Ishikawa (cell line): ENCODE results near the gene HOXA5.

Source experiments
- CEBPB ChIP-seq: IDR thresholded peaks from 2 replicates; pipeline ENCODE4 v1.6.1; 2012
- CREB1 ChIP-seq: IDR thresholded peaks from 2 replicates; pipeline ENCODE4 v1.6.1; 2012; ENCODE audit warnings: low read depth
- EGR1 ChIP-seq: IDR thresholded peaks from 2 replicates; pipeline ENCODE4 v1.6.1; 2012
- EP300 ChIP-seq: IDR thresholded peaks from 2 replicates; pipeline ENCODE4 v1.6.1; 2012; ENCODE audit warnings: borderline replicate concordance
- FOXM1 ChIP-seq: IDR thresholded peaks from 2 replicates; pipeline ENCODE4 v1.6.1; 2012; ENCODE audit warnings: low read depth, borderline replicate concordance
- NFIC ChIP-seq: IDR thresholded peaks from 2 replicates; pipeline ENCODE4 v1.6.1; 2012
- RAD21 ChIP-seq: IDR thresholded peaks from 2 replicates; pipeline ENCODE4 v1.6.1; 2012; ENCODE audit warnings: low read depth
- TAF1 ChIP-seq: IDR thresholded peaks from 2 replicates; pipeline ENCODE4 v1.6.1; 2012; ENCODE audit warnings: low read depth, mild to moderate bottlenecking
- TCF12 ChIP-seq: IDR thresholded peaks from 2 replicates; pipeline ENCODE4 v1.6.1; 2012; ENCODE audit warnings: low read depth
- TEAD4 ChIP-seq: IDR thresholded peaks from 2 replicates; pipeline ENCODE4 v1.6.1; 2012
- YY1 ChIP-seq: IDR thresholded peaks from 2 replicates; pipeline ENCODE4 v1.6.1; 2012; ENCODE audit warnings: low read depth
- ZBTB7A ChIP-seq: IDR thresholded peaks from 2 replicates; pipeline ENCODE4 v1.6.1; 2012; ENCODE audit warnings: low read depth
- TF ChIP-seq, protein P1 (sequence below): IDR thresholded peaks from 2 replicates; pipeline ENCODE4 v1.6.1; 2012
- TF ChIP-seq, protein P2 (sequence below): IDR thresholded peaks from 2 replicates; pipeline ENCODE4 v1.6.1; 2012; ENCODE audit warnings: low read depth, mild to moderate bottlenecking
- TF ChIP-seq, protein P3 (sequence below): IDR thresholded peaks from 2 replicates; pipeline ENCODE4 v1.6.1; 2012

The HOXA5 gene

DNA sequence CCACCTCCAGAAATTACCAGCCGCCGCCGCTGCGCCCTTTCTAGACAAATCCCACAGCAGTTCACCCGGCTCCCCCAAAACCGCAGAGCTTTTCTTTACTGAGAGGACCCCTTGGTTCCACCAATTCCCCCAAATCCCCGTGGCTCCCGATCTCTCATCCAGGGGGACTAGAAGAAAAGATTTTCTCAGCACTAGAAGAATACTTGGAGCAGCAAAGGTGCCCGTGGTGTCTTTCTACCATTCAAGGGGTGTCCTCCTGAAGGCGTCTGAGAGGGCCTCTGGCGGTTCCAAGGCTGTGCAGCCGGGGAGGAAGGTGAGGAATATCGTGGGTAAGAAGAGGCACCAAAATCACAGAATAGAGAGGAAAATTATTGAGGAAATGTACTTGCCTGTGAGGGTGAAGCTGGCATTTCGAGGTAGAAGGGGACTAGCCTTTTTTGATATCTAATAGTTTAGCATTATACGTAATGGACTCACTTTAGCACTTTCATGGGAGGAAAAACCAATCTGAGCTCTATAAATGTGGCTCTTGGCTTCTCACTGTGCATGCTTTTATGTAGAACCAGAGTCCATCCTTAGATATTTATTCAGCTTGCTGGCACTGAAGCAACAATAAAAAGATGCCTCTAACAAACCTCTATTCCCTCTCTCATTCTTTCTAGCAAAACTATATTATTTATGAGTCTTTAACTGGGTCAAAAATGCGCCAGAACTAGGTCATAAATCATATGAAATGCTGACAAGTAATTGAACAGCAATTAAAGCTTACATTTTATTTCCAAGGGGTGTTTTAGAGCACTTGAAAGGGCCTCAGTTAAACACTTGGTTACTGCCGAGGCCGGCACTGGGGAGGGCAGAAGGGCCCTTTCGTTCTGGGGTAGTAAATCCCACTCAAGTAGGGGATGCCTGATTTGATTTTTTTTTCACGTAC is 27.2 kb downstream of the HOXA5 start:
- TF ChIP-seq, protein P1, sequence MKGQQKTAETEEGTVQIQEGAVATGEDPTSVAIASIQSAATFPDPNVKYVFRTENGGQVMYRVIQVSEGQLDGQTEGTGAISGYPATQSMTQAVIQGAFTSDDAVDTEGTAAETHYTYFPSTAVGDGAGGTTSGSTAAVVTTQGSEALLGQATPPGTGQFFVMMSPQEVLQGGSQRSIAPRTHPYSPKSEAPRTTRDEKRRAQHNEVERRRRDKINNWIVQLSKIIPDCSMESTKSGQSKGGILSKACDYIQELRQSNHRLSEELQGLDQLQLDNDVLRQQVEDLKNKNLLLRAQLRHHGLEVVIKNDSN = no peak
- TF ChIP-seq, protein P2, sequence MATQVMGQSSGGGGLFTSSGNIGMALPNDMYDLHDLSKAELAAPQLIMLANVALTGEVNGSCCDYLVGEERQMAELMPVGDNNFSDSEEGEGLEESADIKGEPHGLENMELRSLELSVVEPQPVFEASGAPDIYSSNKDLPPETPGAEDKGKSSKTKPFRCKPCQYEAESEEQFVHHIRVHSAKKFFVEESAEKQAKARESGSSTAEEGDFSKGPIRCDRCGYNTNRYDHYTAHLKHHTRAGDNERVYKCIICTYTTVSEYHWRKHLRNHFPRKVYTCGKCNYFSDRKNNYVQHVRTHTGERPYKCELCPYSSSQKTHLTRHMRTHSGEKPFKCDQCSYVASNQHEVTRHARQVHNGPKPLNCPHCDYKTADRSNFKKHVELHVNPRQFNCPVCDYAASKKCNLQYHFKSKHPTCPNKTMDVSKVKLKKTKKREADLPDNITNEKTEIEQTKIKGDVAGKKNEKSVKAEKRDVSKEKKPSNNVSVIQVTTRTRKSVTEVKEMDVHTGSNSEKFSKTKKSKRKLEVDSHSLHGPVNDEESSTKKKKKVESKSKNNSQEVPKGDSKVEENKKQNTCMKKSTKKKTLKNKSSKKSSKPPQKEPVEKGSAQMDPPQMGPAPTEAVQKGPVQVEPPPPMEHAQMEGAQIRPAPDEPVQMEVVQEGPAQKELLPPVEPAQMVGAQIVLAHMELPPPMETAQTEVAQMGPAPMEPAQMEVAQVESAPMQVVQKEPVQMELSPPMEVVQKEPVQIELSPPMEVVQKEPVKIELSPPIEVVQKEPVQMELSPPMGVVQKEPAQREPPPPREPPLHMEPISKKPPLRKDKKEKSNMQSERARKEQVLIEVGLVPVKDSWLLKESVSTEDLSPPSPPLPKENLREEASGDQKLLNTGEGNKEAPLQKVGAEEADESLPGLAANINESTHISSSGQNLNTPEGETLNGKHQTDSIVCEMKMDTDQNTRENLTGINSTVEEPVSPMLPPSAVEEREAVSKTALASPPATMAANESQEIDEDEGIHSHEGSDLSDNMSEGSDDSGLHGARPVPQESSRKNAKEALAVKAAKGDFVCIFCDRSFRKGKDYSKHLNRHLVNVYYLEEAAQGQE = no peak
- no peak for TF ChIP-seq ZBTB7A
- no peak for TF ChIP-seq CEBPB
- no peak for TF ChIP-seq TEAD4
- TF ChIP-seq RAD21 = no peak
- TF ChIP-seq TAF1 = no peak
- no peak for TF ChIP-seq YY1
- TF ChIP-seq EP300 = no peak
- no peak for TF ChIP-seq TCF12
- TF ChIP-seq NFIC = no peak
- TF ChIP-seq, protein P3, sequence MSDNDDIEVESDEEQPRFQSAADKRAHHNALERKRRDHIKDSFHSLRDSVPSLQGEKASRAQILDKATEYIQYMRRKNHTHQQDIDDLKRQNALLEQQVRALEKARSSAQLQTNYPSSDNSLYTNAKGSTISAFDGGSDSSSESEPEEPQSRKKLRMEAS = no peak
- no peak for TF ChIP-seq FOXM1
- no peak for TF ChIP-seq EGR1
- TF ChIP-seq CREB1 = no peak

- TF ChIP-seq CEBPB = no peak
- no peak for TF ChIP-seq ZBTB7A
- TF ChIP-seq, protein P1 = no peak
- TF ChIP-seq TAF1 = no peak
- TF ChIP-seq, protein P2 = no peak
- no peak for TF ChIP-seq NFIC
- no peak for TF ChIP-seq CREB1
- TF ChIP-seq TEAD4 = no peak
- no peak for TF ChIP-seq YY1
- TF ChIP-seq FOXM1 = no peak
- TF ChIP-seq, protein P3 = no peak
- TF ChIP-seq EGR1 = no peak
- TF ChIP-seq TCF12 = no peak
- TF ChIP-seq RAD21 = no peak
These were observed 28.1 kb downstream of the HOXA5 start for GRCh38 chr7:27115221-27116026.

- TF ChIP-seq CEBPB = no peak
- TF ChIP-seq, protein P2 = no peak
- no peak for TF ChIP-seq EP300
- no peak for TF ChIP-seq FOXM1
- TF ChIP-seq TAF1 = no peak
- TF ChIP-seq TEAD4 = no peak
These were observed 28.6 kb downstream of the HOXA5 start for GRCh38 chr7:27114881-27115220.
